HG02943 (cell line): ENCODE results near the gene IQSEC3.
"Not testable (repeated sequence)": the region's sequence is repeated elsewhere in the genome, so short reads cannot be mapped to it uniquely, and the experiment has no call there.

ENCODE experiments used
- ATAC-seq: cut with Tn5 transposase; IDR thresholded peaks from one replicate; pipeline ENCODE4 v1.9.1; 2021; ENCODE audit warnings: mild to moderate bottlenecking, low read depth, moderate library complexity; ENCODE audit not compliant: unreplicated experiment

The IQSEC3 gene

GRCh38 chr12:51962-52361 lies 14.6 kb upstream of the IQSEC3 start:
- ATAC-seq, result not testable (repeated sequence)

GRCh38 chr12:52902-53734 lies 13.4 kb upstream of the IQSEC3 start:
- ATAC-seq, result not testable (repeated sequence)

GRCh38 chr12:53735-54730 lies 12.5 kb upstream of the IQSEC3 start:
- ATAC-seq, result no peak

GRCh38 chr12:54750-55535 lies 11.6 kb upstream of the IQSEC3 start:
- ATAC-seq, result no peak

GRCh38 chr12:56683-57346 lies 9.8 kb upstream of the IQSEC3 start:
- ATAC-seq, result no peak

GRCh38 chr12:57539-57938 lies 9.0 kb upstream of the IQSEC3 start:
- no peak for ATAC-seq

- ATAC-seq, result no peak
Observed at GRCh38 chr12:58832-59231, 7.7 kb upstream of the IQSEC3 start.

GRCh38 chr12:61845-62244 lies 4.7 kb upstream of the IQSEC3 start:
- not testable (repeated sequence) for ATAC-seq

- ATAC-seq, result not testable (repeated sequence)
Observed at GRCh38 chr12:65491-66063, 990 bp upstream of the IQSEC3 start.

- ATAC-seq, result not testable (repeated sequence)
Observed at GRCh38 chr12:66782-67504, 376 bp downstream of the IQSEC3 start.

GRCh38 chr12:69677-70076 lies 3.1 kb downstream of the IQSEC3 start:
- ATAC-seq, result not testable (repeated sequence)

- ATAC-seq, result not testable (repeated sequence)
Observed at GRCh38 chr12:70541-70940, 4.0 kb downstream of the IQSEC3 start.

- ATAC-seq, result not testable (repeated sequence)
Observed at GRCh38 chr12:72018-72417, 5.5 kb downstream of the IQSEC3 start.

- not testable (repeated sequence) for ATAC-seq
Observed at GRCh38 chr12:74420-75190, 8.0 kb downstream of the IQSEC3 start.

GRCh38 chr12:75541-75940 lies 9.0 kb downstream of the IQSEC3 start:
- ATAC-seq, result not testable (repeated sequence)

- not testable (repeated sequence) for ATAC-seq
Observed at GRCh38 chr12:76102-76501, 9.5 kb downstream of the IQSEC3 start.

GRCh38 chr12:76551-76950 lies 10.0 kb downstream of the IQSEC3 start:
- not testable (repeated sequence) for ATAC-seq

GRCh38 chr12:77101-77719 lies 10.6 kb downstream of the IQSEC3 start:
- not testable (repeated sequence) for ATAC-seq
